ENCODE results near the gene UBR3. TPM values are rescaled to one million over a fixed set of nuclear protein-coding genes. Genes with fewer than 3 reads are reported as not detected.
A peak's percentile ranks its signal among the peaks of the same experiment; 100 is the strongest.
"Not testable (repeated sequence)": the region's sequence is repeated elsewhere in the genome, so short reads cannot be mapped to it uniquely, and the experiment has no call there.

Gene UBR3
- total RNA-seq, 3 donors from 2014 or later (not counting 1 experiment from before 2014, with no cell fraction given), result 40.8 to 54.5 (median 41.0) TPM

DNA sequence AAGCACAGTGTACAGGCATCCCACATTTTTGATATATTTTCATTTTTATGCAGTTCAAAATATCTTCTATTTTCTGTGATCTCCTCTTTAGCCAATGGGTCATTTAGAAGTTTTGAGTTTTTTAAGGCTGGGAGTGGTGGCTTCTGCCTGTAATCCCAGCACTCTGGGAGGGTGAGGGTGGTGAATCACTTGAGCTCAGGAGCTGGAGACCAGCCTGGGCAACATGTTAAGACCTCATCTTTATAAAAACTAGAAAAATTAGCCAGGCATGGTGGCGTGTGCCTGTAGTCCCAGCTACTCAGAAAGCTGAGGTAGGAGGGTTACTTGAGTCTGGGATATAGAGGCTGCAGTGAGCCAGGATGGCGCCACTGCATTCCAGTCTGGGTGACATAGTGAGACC is 17.8 kb downstream of the UBR3 start:
- peaks cover 24 to 33% of the 10 kb centered on the region in 2 donors for H3K4me1 Mint-ChIP-seq
- H3K36me3 Mint-ChIP-seq, result no peaks in the 10 kb centered on the region
- 100% methylated on average over 2 of the region's 2 CpGs for WGBS (ENCODE audit: insufficient coverage)

DNA sequence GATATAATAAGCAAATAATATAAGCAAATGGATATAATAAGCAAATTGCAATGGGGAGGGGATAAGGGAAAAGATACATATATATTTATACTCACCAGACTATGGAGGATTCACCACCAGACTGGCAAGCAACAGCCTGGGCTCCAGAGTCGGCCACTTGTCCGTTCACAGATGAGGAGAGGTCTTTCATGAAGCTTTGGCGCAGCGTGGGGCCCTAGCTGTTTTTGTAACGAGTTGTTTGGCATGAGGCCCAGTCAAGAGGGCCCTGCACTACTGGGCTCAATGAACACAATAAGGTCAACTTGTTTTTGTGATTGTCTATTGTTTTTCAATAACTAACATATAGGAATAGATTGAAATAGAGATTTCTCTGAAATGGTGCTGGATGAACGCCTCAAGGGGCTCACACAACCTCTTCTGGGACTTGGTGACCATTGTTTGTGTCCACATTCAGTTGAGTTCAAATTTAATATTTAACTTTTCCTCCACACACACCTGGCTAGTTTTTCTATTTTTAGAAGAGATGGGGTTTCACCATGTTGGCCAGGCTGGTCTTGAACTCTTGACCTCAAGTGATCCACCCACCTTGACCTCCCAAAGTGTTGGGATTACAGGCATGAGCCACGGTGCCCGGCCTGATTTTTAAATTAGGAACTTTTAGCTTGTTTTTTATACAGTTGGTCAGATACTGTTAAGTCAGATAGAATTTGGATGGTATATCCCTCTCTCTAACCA is 21.9 kb downstream of the UBR3 start:
- H3K27ac ChIP-seq (ENCODE audit: low read length); H3K27me3 Mint-ChIP-seq (ENCODE audit: low read depth in 2 of 2); DNase-seq; H3K4me3 Mint-ChIP-seq; H3K4me1 ChIP-seq (ENCODE audit: control insufficient read depth, insufficient read depth, low read length); H3K4me3 ChIP-seq (ENCODE audit: low read length); H3K9me3 ChIP-seq (ENCODE audit: control insufficient read depth, insufficient read depth, low read length); ATAC-seq; H3K36me3 Mint-ChIP-seq; H3K36me3 ChIP-seq (ENCODE audit: control insufficient read depth, insufficient read depth, low read length); H3K9me3 Mint-ChIP-seq; H3K27me3 ChIP-seq (ENCODE audit: control insufficient read depth, insufficient read depth, low read length); intact Hi-C loops (cut with micrococcal nuclease): not testable (repeated sequence)
- peak overlapping the region in 1 of 2 donors; percentile 14 for H3K27ac Mint-ChIP-seq
- WGBS (ENCODE audit: insufficient coverage), result 79% methylated on average over 5 of the region's 8 CpGs
- H3K4me1 Mint-ChIP-seq, result peaks cover 30 to 37% of the 10 kb centered on the region in 2 donors

More for the DNA sequence above, 17.8 kb downstream of the UBR3 start:
- intact Hi-C loops (cut with micrococcal nuclease), result no loop called here
- no peak overlapping the region for H3K4me3 ChIP-seq (ENCODE audit: low read length)
- ATAC-seq (no peak), DNase-seq (no peak)
- H3K9me3 ChIP-seq (ENCODE audit: control insufficient read depth, insufficient read depth, low read length), result no peaks in the 10 kb centered on the region
- H3K27me3 Mint-ChIP-seq (ENCODE audit: low read depth in 2 of 2), result no peaks in the 10 kb centered on the region
- TF ChIP-seq, protein P1, sequence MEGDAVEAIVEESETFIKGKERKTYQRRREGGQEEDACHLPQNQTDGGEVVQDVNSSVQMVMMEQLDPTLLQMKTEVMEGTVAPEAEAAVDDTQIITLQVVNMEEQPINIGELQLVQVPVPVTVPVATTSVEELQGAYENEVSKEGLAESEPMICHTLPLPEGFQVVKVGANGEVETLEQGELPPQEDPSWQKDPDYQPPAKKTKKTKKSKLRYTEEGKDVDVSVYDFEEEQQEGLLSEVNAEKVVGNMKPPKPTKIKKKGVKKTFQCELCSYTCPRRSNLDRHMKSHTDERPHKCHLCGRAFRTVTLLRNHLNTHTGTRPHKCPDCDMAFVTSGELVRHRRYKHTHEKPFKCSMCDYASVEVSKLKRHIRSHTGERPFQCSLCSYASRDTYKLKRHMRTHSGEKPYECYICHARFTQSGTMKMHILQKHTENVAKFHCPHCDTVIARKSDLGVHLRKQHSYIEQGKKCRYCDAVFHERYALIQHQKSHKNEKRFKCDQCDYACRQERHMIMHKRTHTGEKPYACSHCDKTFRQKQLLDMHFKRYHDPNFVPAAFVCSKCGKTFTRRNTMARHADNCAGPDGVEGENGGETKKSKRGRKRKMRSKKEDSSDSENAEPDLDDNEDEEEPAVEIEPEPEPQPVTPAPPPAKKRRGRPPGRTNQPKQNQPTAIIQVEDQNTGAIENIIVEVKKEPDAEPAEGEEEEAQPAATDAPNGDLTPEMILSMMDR (IDR thresholded peaks at IDR 0.05), result no peak
- H3K4me1 ChIP-seq (ENCODE audit: control insufficient read depth, insufficient read depth, low read length), result no peaks in the 10 kb centered on the region
- no peaks in the 10 kb centered on the region for H3K27me3 ChIP-seq (ENCODE audit: control insufficient read depth, insufficient read depth, low read length)
- H3K4me3 Mint-ChIP-seq, result no peak overlapping the region
- no peak overlapping the region for H3K27ac Mint-ChIP-seq
- no peaks in the 10 kb centered on the region for H3K9me3 Mint-ChIP-seq
- H3K27ac ChIP-seq (ENCODE audit: low read length), result no peak overlapping the region
- peaks cover 3% of the 10 kb centered on the region for H3K36me3 ChIP-seq (ENCODE audit: control insufficient read depth, insufficient read depth, low read length)

DNA sequence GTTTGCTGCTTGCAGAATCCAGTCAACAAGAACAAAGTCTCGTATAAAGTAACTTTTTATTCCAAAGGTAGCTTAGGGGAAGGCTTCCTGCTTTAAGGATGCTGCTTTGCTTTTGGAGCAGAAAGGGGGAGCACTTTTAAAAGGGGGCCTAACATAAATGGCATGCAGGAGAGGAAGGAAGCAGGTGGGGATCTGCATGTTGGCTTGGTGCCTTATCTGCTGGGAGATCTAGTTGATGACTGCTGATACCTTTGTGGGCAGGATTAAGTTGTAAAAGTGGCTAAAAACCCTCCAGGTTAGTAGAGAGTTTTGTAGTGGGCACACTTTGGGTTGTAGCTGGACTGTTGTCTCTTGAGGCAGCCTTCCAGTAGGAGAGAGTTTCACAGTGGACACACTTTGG is 22.5 kb downstream of the UBR3 start:
- H3K27ac Mint-ChIP-seq, result peak overlapping the region in 1 of 2 donors; percentile 14
- 93% methylated on average over 1 of the region's 1 CpG for WGBS (ENCODE audit: insufficient coverage)
- H3K4me3 Mint-ChIP-seq, result no peak overlapping the region
- peaks cover 30 to 37% of the 10 kb centered on the region in 2 donors for H3K4me1 Mint-ChIP-seq
- no peaks in the 10 kb centered on the region for H3K27me3 Mint-ChIP-seq (ENCODE audit: low read depth in 2 of 2)
- no peak overlapping the region for H3K27ac ChIP-seq (ENCODE audit: low read length)
- H3K4me1 ChIP-seq (ENCODE audit: control insufficient read depth, insufficient read depth, low read length), result peaks cover 2% of the 10 kb centered on the region
- H3K9me3 Mint-ChIP-seq, result no peaks in the 10 kb centered on the region
- H3K9me3 ChIP-seq (ENCODE audit: control insufficient read depth, insufficient read depth, low read length), result no peaks in the 10 kb centered on the region
- intact Hi-C loops (cut with micrococcal nuclease), result no loop called here
- H3K36me3 ChIP-seq (ENCODE audit: control insufficient read depth, insufficient read depth, low read length), result no peaks in the 10 kb centered on the region
- H3K27me3 ChIP-seq (ENCODE audit: control insufficient read depth, insufficient read depth, low read length), result no peaks in the 10 kb centered on the region
- no peak for ATAC-seq
- DNase-seq, result no peak
- TF ChIP-seq, protein P1 (IDR thresholded peaks at IDR 0.05), result no peak
- H3K4me3 ChIP-seq (ENCODE audit: low read length), result no peak overlapping the region
- H3K36me3 Mint-ChIP-seq, result no peaks in the 10 kb centered on the region

DNA sequence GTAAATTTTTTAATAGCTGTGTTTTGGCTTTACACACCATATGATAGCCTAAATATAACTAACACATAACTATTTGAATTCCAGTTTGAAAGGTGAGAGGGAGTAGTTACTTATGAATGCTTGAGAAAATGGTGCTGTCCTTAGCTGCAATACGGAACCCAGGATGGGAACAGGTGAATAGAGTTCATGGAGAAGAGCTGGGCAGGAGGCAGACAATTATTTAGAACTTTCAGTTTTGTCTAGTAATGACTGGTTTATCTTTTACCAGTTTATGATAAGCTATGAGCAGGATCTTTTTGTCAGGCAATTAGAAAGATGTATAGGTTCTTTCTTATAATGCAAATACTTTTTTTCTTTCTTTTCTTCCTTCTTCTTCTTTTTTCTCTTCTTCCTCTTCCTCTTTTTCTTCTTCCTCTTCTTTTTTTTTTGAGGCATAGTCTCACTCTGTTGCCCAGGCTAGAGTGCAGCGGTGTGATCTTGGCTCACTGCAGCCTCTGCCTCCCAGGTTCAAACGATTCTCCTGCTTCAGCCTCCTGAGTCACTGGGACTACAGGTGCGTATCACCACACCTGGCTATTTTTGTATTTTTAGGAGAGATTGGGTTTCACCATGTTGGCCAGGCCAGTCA is 25.9 kb downstream of the UBR3 start:
- Mint-ChIP-seq H3K36me3 (no peaks in the 10 kb centered on the region), H3K4me1 (peaks cover 19 to 25% of the 10 kb centered on the region in 2 donors)

DNA sequence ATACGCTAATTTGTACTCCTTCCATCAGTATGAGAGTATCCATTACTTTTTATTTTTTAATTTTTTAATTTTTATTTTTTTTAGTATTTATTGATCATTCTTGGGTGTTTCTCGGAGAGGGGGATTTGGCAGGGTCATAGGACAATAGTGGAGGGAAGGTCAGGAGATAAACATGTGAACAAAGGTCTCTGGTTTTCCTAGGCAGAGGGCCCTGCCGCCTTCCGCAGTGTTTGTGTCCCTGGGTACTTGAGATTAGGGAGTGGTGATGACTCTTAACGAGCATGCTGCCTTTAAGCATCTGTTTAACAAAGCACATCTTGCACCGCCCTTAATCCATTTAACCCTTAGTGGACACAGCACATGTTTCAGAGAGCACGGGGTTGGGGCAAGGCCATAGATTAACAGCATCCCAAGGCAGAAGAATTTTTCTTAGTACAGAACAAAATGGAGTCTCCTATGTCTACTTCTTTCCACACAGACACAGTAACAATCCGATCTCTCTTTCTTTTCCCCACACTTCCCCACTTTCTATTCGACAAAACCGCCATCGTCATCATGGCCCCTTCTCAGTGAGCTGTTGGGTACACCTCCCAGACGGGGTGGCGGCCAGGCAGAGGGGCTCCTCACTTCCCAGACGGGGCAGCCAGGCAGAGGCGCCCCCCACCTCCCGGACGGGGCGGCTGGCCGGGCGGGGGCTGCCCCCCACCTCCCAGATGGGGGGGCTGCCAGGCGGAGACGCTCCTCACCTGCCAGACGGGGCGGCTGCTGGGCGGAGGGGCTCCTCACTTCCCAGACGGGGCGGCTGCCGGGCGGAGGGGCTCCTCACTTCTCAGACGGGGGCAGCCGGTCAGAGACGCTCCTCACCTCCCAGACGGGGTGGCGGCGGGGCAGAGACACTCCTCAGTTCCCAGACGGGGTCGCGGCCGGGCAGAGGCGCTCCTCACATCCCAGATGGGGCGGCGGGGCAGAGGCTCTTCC is 28.3 kb downstream of the UBR3 start:
- H3K36me3 Mint-ChIP-seq, result not testable (repeated sequence)

More for the DNA sequence above, 25.9 kb downstream of the UBR3 start:
- intact Hi-C loops (cut with micrococcal nuclease), result no loop called here
- Mint-ChIP-seq H3K9me3 (no peaks in the 10 kb centered on the region), H3K27ac (no peak overlapping the region), H3K4me3 (no peak overlapping the region), H3K27me3 (ENCODE audit: low read depth in 2 of 2) (no peaks in the 10 kb centered on the region)
- no peaks in the 10 kb centered on the region for H3K27me3 ChIP-seq (ENCODE audit: control insufficient read depth, insufficient read depth, low read length)
- ATAC-seq, result no peak
- no peaks in the 10 kb centered on the region for H3K36me3 ChIP-seq (ENCODE audit: control insufficient read depth, insufficient read depth, low read length)
- no peak overlapping the region for H3K4me3 ChIP-seq (ENCODE audit: low read length)
- peaks cover 2% of the 10 kb centered on the region for H3K4me1 ChIP-seq (ENCODE audit: control insufficient read depth, insufficient read depth, low read length)
- no peak overlapping the region for H3K27ac ChIP-seq (ENCODE audit: low read length)
- no peaks in the 10 kb centered on the region for H3K9me3 ChIP-seq (ENCODE audit: control insufficient read depth, insufficient read depth, low read length)
- WGBS (ENCODE audit: insufficient coverage), result 81% methylated on average over 4 of the region's 4 CpGs
- TF ChIP-seq, protein P1 (IDR thresholded peaks at IDR 0.05), result no peak
- DNase-seq, result no peak

More for the DNA sequence above, 28.3 kb downstream of the UBR3 start:
- 99% methylated on average over 36 of the region's 42 CpGs for WGBS (ENCODE audit: insufficient coverage)
- H3K27me3 Mint-ChIP-seq (ENCODE audit: low read depth in 2 of 2); H3K27me3 ChIP-seq (ENCODE audit: control insufficient read depth, insufficient read depth, low read length); H3K9me3 ChIP-seq (ENCODE audit: control insufficient read depth, insufficient read depth, low read length); ATAC-seq; H3K27ac Mint-ChIP-seq; H3K27ac ChIP-seq (ENCODE audit: low read length); H3K9me3 Mint-ChIP-seq; intact Hi-C loops (cut with micrococcal nuclease); H3K4me1 ChIP-seq (ENCODE audit: control insufficient read depth, insufficient read depth, low read length); DNase-seq; H3K4me3 Mint-ChIP-seq; H3K36me3 ChIP-seq (ENCODE audit: control insufficient read depth, insufficient read depth, low read length); H3K4me3 ChIP-seq (ENCODE audit: low read length): not testable (repeated sequence)
- H3K4me1 Mint-ChIP-seq, result peaks cover 17 to 26% of the 10 kb centered on the region in 2 donors

Measured in natural killer cell (primary cell).